Upper lobe of right lung (tissue), 1 donor: ENCODE results near the gene MAP3K2. TPM values are rescaled to one million over a fixed set of nuclear protein-coding genes. Genes with fewer than 3 reads are reported as not detected.

Experiments
- ATAC-seq: fragments of 200-7000 bp; cut with Tn5 transposase; one replicate; pipeline ENCODE4 v1.9.1; 2020; ENCODE audit warnings: mild to moderate bottlenecking, moderate library complexity
- DNase-seq: peaks from one replicate; pipeline ENCODE4 v3.0.0-alpha.2; 2020
- H3K27ac ChIP-seq: fragments of 200-600 bp; one replicate; pipeline ENCODE4 v1.8.0; 2022
- H3K27me3 ChIP-seq: fragments of 200-600 bp; one replicate; pipeline ENCODE4 v1.8.0; 2022; ENCODE audit warnings: mild to moderate bottlenecking
- H3K36me3 ChIP-seq: fragments of 200-600 bp; one replicate; pipeline ENCODE4 v1.8.0; 2022
- H3K4me1 ChIP-seq: fragments of 200-600 bp; one replicate; pipeline ENCODE4 v1.8.0; 2022
- H3K4me3 ChIP-seq: fragments of 200-600 bp; one replicate; pipeline ENCODE4 v1.8.0; 2022; ENCODE audit warnings: mild to moderate bottlenecking
- H3K9me3 ChIP-seq: fragments of 200-600 bp; one replicate; pipeline ENCODE4 v1.8.0; 2022
- intact Hi-C: fragments of 100-400 bp; cut with DNase I; formaldehyde crosslinking; loops from one replicate; pipeline ENCODE4 v1.11.0; 2022
- total RNA-seq: library from RNA; stranded (reverse); fragmentation: NEBNext Ultra II Directional; extraction: Animal tissue kit (Norgen Biotek cat#: 25700); gene quantifications from one replicate; pipeline ENCODE4 v1.2.1, GENCODE V29; 2021
- TF ChIP-seq, protein P1 (sequence below): fragments of 200-600 bp; IDR thresholded peaks from one replicate; pipeline ENCODE4 v1.8.0; 2022; ENCODE audit warnings: antibody characterized with exemption
- donor health status: DM: no; HTN: yes; CAD: no; lungs with severe emphysema.

Gene MAP3K2
- total RNA-seq, 1 donor from 2014 or later, result 71.5 TPM

DNA sequence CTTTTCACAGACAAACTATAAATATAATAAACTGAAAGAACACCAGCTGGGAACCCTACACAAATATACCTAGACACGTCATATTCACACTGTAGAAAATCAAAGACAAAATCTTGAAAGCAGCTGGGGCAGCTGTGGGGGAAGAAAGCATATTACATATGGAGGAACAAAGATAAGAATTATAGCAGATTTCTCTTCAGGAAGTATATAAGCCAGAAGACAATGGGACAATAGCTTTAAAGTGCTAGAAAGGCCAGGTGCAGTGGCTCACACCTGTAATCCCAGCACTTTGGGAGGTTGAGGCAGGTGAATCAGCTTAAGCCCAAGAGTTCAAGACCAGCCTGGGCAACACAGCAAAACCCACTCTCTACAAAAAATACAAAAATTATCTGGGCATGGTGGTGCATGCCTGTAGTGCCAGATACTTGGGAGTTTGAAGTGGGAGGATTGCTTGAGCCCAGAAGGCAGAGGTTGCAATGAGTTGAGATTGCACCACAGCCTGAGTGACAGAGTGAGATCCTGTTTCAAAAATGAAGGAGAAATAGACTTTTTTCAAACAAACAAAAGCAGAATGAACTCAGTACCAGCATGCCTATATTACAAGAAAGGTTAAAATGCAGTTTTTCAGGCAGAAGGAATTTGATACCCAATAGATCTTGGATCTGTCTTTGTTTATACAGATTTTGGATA, 67.0 kb downstream of the MAP3K2 start:
- H3K4me3 ChIP-seq, result no peak overlapping the region
- no peaks in the 10 kb centered on the region for H3K9me3 ChIP-seq
- peaks cover 94% of the 10 kb centered on the region for H3K36me3 ChIP-seq
- DNase-seq (no peak), ATAC-seq (no peak)
- TF ChIP-seq, protein P1, sequence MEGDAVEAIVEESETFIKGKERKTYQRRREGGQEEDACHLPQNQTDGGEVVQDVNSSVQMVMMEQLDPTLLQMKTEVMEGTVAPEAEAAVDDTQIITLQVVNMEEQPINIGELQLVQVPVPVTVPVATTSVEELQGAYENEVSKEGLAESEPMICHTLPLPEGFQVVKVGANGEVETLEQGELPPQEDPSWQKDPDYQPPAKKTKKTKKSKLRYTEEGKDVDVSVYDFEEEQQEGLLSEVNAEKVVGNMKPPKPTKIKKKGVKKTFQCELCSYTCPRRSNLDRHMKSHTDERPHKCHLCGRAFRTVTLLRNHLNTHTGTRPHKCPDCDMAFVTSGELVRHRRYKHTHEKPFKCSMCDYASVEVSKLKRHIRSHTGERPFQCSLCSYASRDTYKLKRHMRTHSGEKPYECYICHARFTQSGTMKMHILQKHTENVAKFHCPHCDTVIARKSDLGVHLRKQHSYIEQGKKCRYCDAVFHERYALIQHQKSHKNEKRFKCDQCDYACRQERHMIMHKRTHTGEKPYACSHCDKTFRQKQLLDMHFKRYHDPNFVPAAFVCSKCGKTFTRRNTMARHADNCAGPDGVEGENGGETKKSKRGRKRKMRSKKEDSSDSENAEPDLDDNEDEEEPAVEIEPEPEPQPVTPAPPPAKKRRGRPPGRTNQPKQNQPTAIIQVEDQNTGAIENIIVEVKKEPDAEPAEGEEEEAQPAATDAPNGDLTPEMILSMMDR, result no peak
- H3K27ac ChIP-seq, result no peak overlapping the region
- intact Hi-C loops, result loop anchor here (10.0 kb wide), 1 partner anchor 164 kb away; no protein-coding TSS in a partner anchor
- H3K27me3 ChIP-seq, result no peaks in the 10 kb centered on the region
- no peaks in the 10 kb centered on the region for H3K4me1 ChIP-seq

DNA sequence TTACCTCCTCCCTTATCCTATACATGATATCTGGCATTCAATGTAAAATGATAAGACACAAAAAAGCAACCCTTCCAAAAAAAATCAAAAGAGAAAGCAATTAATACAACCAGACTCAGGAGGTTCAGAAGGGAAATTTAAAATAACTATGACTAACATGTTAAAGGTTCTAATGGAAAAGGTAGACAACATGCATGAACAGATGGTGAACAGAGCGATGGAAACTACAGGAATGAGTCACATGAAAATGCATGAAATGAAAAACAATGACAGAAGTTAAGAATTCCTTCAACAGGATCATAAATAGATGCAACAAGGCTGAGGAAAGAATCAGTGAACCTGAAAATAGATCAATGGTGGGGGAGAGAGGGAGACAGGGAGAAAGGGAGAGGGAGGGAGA, 67.7 kb downstream of the MAP3K2 start:
- no peak for ATAC-seq
- H3K4me3 ChIP-seq, result no peak overlapping the region
- no peaks in the 10 kb centered on the region for H3K9me3 ChIP-seq
- H3K27me3 ChIP-seq, result no peaks in the 10 kb centered on the region
- TF ChIP-seq, protein P1, result no peak
- H3K27ac ChIP-seq, result no peak overlapping the region
- DNase-seq, result no peak
- H3K4me1 ChIP-seq, result no peaks in the 10 kb centered on the region
- peaks cover 94% of the 10 kb centered on the region for H3K36me3 ChIP-seq
- intact Hi-C loops, result loop anchor here (10.0 kb wide), 1 partner anchor 165 kb away; no protein-coding TSS in a partner anchor

DNA sequence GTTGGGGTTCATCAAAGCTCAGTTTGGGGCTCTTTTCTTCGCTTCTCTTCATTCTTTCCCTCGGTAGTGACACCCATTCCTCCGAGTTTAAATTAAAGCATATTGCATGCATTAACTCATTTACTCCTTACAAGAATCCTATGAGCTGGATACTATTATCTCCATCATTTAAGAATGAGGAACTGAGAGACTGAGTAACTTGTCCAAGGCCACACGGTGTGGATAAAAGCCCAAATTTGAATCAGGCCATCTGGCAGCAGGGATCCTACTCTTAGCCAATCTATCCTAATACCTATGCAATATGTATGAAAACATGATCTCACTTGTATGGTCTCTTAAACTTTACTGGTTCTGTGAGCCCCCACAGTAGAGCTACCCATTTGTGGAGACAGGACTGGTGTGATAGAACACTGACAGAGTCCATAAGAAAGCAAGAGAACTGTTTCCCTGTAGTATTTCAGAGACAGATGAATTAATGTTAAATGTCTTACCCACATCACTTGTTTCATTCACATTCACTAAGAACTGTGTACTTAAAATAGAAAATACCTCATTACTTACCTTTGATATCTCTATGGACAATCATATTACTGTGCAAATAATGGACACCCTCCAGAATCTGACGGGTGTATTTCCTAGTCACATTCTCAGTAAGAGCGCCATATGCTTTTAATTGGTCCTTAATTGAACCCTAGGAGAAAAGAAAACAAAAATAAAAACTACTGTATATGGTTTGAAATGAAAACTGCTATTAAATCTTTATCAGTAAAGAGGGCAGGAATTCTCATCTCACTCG, 73.4 kb downstream of the MAP3K2 start:
- H3K27ac ChIP-seq, result no peak overlapping the region
- ATAC-seq (no peak), DNase-seq (no peak)
- no peak overlapping the region for H3K4me3 ChIP-seq
- no peaks in the 10 kb centered on the region for H3K27me3 ChIP-seq
- no peaks in the 10 kb centered on the region for H3K4me1 ChIP-seq
- no peaks in the 10 kb centered on the region for H3K9me3 ChIP-seq
- peaks cover 96% of the 10 kb centered on the region for H3K36me3 ChIP-seq
- intact Hi-C loops, result no loop called here
- TF ChIP-seq, protein P1, result no peak

DNA sequence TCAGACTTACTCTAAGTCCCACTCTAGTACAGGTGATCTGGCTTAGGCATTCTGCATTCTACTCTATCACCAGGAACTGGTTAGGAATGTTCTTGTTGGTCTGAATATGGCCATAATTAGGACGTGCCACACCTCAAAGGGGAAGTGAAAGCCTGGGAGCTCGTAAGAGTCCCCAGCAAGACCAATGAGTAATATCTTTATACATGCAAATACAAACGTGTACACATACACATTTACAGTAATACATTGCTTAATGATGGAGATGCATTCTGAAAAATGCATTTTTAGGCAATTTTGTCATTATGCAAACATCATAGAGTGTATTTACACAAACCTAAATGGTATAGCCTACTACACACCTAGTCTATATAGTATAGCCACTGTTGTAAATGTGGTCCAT, 74.4 kb downstream of the MAP3K2 start:
- ATAC-seq (peak; percentile 81), DNase-seq (no peak)
- H3K27ac ChIP-seq, result no peak overlapping the region
- no peaks in the 10 kb centered on the region for H3K27me3 ChIP-seq
- H3K36me3 ChIP-seq, result peaks cover 96% of the 10 kb centered on the region
- TF ChIP-seq, protein P1, result no peak
- no peaks in the 10 kb centered on the region for H3K4me1 ChIP-seq
- H3K4me3 ChIP-seq, result no peak overlapping the region
- H3K9me3 ChIP-seq, result no peaks in the 10 kb centered on the region
- intact Hi-C loops, result no loop called here

DNA sequence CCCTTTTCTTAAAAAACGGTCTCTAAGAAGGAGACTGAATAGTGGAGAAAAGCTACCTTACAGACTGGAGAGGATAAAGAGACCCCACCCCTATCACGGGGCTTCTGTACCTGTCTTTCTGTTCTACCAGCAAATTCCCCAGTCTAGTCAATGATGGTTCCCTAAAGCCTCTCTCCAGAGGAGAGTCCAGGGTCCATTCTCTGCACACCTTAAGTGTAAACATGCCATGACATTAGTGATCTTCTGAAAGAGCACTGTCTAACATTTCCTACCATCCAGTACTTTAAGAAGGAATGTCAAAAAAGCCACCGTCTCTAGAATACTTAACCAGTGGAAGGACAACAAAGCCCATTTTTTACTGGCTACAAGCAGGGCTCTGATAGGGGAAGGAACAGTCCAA, 76.8 kb downstream of the MAP3K2 start:
- Histone ChIP-seq H3K4me3 (no peak overlapping the region), H3K36me3 (peaks cover 97% of the 10 kb centered on the region), H3K9me3 (no peaks in the 10 kb centered on the region), H3K27me3 (no peaks in the 10 kb centered on the region), H3K27ac (no peak overlapping the region), H3K4me1 (no peaks in the 10 kb centered on the region)
- no peak for DNase-seq
- intact Hi-C loops, result no loop called here
- ATAC-seq, result no peak
- TF ChIP-seq, protein P1, result no peak
